Esophagus squamous epithelium (tissue), 5 donors: ENCODE data around the gene TANGO2. TPM values are rescaled to one million over a fixed set of nuclear protein-coding genes. Genes with fewer than 3 reads are reported as not detected.

Source experiments
- DNase-seq: peaks from one replicate; lab custom pipeline; 2025; lab: John Stamatoyannopoulos, UW
- H3K27ac ChIP-seq, 4 donors: fragments of 200-600 bp; sonication (generic); one replicate each; pipeline ENCODE4 v1.5.1; 2016 to 2019; ENCODE audit warnings: mild to moderate bottlenecking in 1 of 4
- H3K27me3 ChIP-seq, 4 donors: fragments of 200-600 bp; sonication (generic); 1 replicate in 3 of 4; 2 replicates in 1 of 4; pipeline versions ENCODE4 v1.5.1 to v1.6.0; 2017 to 2021; ENCODE audit warnings: antibody characterized with exemption in 1 of 4
- H3K36me3 ChIP-seq, 3 donors: fragments of 200-600 bp; sonication (generic); one replicate each; pipeline ENCODE4 v1.5.1; 2016 to 2019
- H3K4me1 ChIP-seq, 3 donors: fragments of 200-600 bp; sonication (generic); one replicate each; pipeline ENCODE4 v1.5.1; 2017 to 2019
- H3K4me3 ChIP-seq, 4 donors: fragments of 200-600 bp; sonication (generic); 1 replicate in 3 of 4; 2 replicates in 1 of 4; pipeline ENCODE4 v1.5.1; 2016 to 2019; ENCODE audit warnings: mild to moderate bottlenecking in 2 of 4, moderate library complexity in 1 of 4
- H3K9me3 ChIP-seq, 3 donors: fragments of 200-600 bp; sonication (generic); one replicate each; pipeline ENCODE4 v1.5.1; 2016 to 2019
- POLR2A ChIP-seq, 4 donors: fragments of 450-650 bp; IDR thresholded peaks; one replicate each; pipeline ENCODE4 v1.6.1; 2017; ENCODE audit warnings: antibody characterized with exemption in 4 of 4, mild to moderate bottlenecking in 4 of 4, moderate library complexity in 3 of 4
- WGBS, 2 donors: methylation state at CpG; one replicate each; pipeline ENCODE4 v1.1.5; 2018; 5-methylcytosine and 5-hydroxymethylcytosine counted together
- intact Hi-C: fragments of 100-400 bp; cut with DNase I; formaldehyde crosslinking; loops from one replicate; pipeline ENCODE4 v1.15.0; 2022
- total RNA-seq, 4 donors: library from RNA; depleted of rRNA; stranded (reverse); fragments of >200 nt; gene quantifications; one replicate each; pipeline ENCODE4 v1.1.0, GENCODE V29; 2016
- TF ChIP-seq, protein P1 (sequence below), 6 experiments: fragments of 450-650 bp in 4 of 6; fragments of 200-600 bp in 2 of 6; sonication (generic) in 2 of 6; IDR thresholded peaks; one replicate each; pipeline ENCODE4 v1.5.1; 2016 to 2019; ENCODE audit warnings: antibody characterized with exemption in 6 of 6, mild to moderate bottlenecking in 4 of 6, moderate library complexity in 4 of 6
- donor health status: DM: yes; HTN: yes; CAD: no.

Gene TANGO2
- total RNA-seq, 4 donors from 2014 or later = 14.0 to 28.2 (median 17.6) TPM

DNA sequence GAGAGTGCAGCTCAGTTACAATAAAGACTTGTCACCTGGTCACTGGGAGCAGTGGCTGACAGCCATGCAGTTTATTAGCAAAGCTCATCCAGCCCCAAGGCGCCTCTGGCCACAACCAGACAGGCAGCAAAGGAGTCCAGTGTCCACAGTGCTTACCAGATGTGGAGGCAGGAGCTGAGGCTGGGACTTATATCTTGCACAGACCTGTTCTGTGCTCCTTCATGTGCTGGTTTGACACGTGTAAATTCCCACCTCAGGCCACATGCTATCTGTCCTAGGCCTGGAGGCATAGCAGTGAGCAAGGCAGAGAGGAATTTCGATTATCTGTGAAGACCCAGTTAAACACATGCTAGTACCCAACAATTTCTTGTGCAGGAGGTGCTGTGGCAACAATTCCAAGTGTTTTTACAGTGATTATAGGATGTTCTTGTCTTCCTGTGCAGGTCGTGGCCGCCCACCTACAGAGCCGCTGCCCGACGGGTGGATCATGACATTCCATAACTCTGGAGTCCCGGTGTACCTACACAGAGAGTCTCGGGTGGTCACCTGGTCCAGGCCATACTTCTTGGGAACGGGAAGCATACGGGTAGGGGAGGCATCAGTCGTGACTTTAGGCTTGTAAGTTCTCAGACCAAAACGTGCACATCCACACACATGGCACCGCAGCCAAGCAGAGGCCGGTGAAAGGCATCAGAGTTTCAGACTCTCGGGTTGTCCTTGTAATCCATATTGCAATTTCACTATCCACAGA is 68.5 kb downstream of the TANGO2 start:
- Histone ChIP-seq H3K27me3 (no peaks in the 10 kb centered on the region), H3K4me3 (no peak overlapping the region), H3K36me3 (peaks cover 77 to 93% (median 78%) of the 10 kb centered on the region in 3 donors), H3K9me3 (no peaks in the 10 kb centered on the region), H3K4me1 (peaks cover 0 to 9% (median 7%) of the 10 kb centered on the region in 3 donors), H3K27ac (no peak overlapping the region)
- DNase-seq = no peak
- 86 to 89% methylated on average over 11 of the region's 17 CpGs for WGBS, 2 donors
- intact Hi-C loops = no loop called here
- no peak for TF ChIP-seq POLR2A (IDR thresholded peaks at IDR 0.05)
- TF ChIP-seq, protein P1, sequence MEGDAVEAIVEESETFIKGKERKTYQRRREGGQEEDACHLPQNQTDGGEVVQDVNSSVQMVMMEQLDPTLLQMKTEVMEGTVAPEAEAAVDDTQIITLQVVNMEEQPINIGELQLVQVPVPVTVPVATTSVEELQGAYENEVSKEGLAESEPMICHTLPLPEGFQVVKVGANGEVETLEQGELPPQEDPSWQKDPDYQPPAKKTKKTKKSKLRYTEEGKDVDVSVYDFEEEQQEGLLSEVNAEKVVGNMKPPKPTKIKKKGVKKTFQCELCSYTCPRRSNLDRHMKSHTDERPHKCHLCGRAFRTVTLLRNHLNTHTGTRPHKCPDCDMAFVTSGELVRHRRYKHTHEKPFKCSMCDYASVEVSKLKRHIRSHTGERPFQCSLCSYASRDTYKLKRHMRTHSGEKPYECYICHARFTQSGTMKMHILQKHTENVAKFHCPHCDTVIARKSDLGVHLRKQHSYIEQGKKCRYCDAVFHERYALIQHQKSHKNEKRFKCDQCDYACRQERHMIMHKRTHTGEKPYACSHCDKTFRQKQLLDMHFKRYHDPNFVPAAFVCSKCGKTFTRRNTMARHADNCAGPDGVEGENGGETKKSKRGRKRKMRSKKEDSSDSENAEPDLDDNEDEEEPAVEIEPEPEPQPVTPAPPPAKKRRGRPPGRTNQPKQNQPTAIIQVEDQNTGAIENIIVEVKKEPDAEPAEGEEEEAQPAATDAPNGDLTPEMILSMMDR (IDR thresholded peaks at IDR 0.05) = no peak

DNA sequence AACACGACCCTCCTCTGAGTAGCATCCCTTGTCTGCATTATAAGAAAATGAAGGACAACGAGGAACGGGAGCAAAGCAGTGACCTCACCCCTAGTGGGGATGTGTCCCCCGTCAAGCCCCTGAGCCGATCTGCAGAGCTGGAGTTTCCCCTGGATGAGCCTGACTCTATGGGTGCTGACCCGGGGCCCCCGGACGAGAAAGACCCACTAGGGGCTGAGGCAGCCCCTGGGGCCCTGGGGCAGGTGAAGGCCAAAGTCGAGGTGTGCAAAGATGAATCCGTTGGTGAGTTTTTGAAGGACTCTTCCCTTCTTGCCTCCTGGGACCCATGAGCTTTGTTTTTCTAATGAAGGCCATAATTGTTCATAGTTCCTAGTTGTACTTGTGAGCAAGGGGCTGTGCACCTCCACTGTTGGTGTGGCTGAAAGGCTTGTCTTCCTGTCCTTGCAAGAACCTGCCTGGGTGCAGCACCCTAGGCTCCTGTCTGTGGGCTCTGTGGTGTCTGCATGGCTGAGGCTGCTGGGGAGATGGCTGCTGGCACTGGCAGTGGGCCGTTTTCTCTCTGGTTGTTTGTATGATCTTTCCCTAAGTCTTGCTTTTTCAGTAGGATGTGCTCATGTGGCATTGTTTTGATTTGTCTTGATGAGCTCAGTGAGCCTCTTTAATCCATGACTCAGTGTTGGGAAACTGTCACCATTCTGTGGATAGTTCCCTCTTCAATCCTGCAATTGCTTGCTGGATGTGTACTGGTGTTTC is 69.2 kb downstream of the TANGO2 start:
- Histone ChIP-seq H3K27me3 (no peaks in the 10 kb centered on the region), H3K9me3 (no peaks in the 10 kb centered on the region), H3K4me1 (peaks cover 0 to 1% (median 0%) of the 10 kb centered on the region in 3 donors), H3K36me3 (peaks cover 85 to 100% (median 86%) of the 10 kb centered on the region in 3 donors), H3K4me3 (no peak overlapping the region), H3K27ac (no peak overlapping the region)
- 83 to 86% methylated on average over 4 to 11 of the region's 11 CpGs for WGBS, 2 donors
- intact Hi-C loops = no loop called here
- TF ChIP-seq POLR2A (IDR thresholded peaks at IDR 0.05) = no peak
- DNase-seq = no peak

DNA sequence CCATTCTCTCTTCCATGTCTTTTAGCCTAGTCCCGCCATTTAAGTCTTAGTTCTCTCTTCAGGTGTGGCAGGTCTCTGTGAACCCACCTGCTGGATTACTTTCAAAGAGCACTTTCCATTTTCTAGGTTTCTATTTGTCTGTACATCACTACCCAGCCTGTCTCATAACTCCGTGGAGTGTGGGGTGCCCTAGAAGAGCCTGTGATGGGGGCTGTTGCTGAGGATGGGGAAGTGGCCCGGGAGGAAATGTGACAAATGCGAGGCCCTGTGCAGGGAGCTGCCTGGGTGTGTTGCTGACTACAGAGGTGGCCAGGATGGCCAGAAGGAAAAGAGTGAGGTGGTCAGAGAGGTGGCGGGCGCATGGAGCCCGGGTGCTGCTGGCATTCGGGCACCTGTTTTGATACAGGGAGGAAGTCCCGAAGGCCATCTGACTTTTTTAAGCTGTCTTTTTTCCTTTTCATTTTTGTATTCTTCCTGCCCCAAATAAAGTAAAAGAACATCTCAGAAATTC is 69.9 kb downstream of the TANGO2 start:
- H3K36me3 ChIP-seq = peaks cover 85 to 100% (median 85%) of the 10 kb centered on the region in 3 donors
- no peaks in the 10 kb centered on the region for H3K9me3 ChIP-seq
- intact Hi-C loops = no loop called here
- no peaks in the 10 kb centered on the region for H3K4me1 ChIP-seq
- no peak for DNase-seq
- 92 to 94% methylated on average over 3 to 9 of the region's 9 CpGs for WGBS, 2 donors
- no peak overlapping the region for H3K27ac ChIP-seq
- H3K27me3 ChIP-seq = no peaks in the 10 kb centered on the region
- no peak for TF ChIP-seq POLR2A (IDR thresholded peaks at IDR 0.05)
- TF ChIP-seq, protein P1 (IDR thresholded peaks at IDR 0.05) = no peak
- H3K4me3 ChIP-seq = no peak overlapping the region

DNA sequence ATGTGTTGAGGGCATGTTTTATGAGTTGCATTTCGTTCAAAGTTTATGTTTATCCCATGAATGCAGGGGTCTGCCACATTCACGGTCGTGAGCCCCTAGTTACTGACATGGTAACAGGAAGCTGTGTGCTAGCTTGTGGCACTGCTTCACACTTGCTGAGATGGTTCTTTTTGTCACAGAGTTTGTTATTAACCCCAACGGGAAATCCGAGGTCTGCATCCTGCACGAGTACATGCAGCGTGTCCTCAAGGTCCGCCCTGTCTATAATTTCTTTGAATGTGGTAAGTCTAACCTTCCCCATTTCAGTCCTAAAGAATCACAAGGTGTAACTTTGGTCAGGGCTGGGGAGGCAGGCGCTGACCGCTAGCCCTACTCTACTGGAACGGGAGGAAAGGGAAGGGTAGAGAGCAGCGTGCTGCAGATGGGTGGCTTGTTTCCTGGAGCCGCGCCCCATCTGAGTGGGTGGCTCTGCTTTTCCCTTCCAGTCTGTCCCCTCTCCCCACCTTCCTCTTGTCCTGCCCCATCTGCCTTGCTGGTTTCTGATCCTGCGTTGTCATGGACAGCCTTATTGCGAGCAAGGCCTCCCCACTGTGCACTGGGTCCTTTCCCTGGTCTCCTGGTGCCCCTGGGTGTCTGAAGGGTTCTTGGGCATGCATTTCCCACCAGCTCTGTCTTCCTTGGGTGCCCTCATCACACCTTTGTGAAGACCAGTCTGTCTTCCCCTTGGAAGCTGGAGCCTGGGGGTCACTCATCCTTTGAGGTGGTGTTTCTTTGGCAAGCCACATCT is 71.0 kb downstream of the TANGO2 start:
- 88 to 91% methylated on average over 14 to 16 of the region's 16 CpGs for WGBS, 2 donors
- no peaks in the 10 kb centered on the region for H3K27me3 ChIP-seq
- no peak for DNase-seq
- intact Hi-C loops = no loop called here
- no peak for TF ChIP-seq POLR2A (IDR thresholded peaks at IDR 0.05)
- TF ChIP-seq, protein P1 (IDR thresholded peaks at IDR 0.05) = no peak
- no peaks in the 10 kb centered on the region for H3K9me3 ChIP-seq
- H3K4me3 ChIP-seq = no peak overlapping the region
- H3K27ac ChIP-seq = no peak overlapping the region
- no peaks in the 10 kb centered on the region for H3K4me1 ChIP-seq
- peaks cover 76 to 100% (median 79%) of the 10 kb centered on the region in 3 donors for H3K36me3 ChIP-seq

DNA sequence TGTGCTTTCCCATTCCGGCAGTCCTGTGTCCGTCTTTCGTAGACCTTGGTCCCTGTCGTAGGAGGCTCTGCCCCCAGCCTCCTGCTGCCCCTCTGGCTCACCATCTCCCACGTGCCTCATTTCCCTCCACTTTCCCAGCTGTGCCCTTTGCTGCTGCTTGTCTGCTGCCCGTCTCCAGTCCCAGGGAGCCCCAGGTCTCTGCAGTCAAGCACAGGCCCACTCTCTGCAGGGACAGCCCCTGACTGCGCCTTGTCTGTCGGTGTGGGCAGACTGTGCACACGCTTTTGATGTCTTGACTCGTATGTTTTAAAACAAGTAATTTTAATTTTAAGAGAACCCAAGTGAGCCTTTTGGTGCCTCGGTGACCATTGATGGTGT is 71.6 kb downstream of the TANGO2 start:
- 89 to 93% methylated on average over 10 to 11 of the region's 11 CpGs for WGBS, 2 donors

More for the DNA sequence above, 71.6 kb downstream of the TANGO2 start:
- intact Hi-C loops = no loop called here
- no peak overlapping the region for H3K27ac ChIP-seq
- no peaks in the 10 kb centered on the region for H3K4me1 ChIP-seq
- no peaks in the 10 kb centered on the region for H3K9me3 ChIP-seq
- no peak for DNase-seq
- no peak overlapping the region for H3K4me3 ChIP-seq
- TF ChIP-seq, protein P1 (IDR thresholded peaks at IDR 0.05) = no peak
- no peak for TF ChIP-seq POLR2A (IDR thresholded peaks at IDR 0.05)
- peaks cover 70 to 100% (median 73%) of the 10 kb centered on the region in 3 donors for H3K36me3 ChIP-seq
- H3K27me3 ChIP-seq = no peaks in the 10 kb centered on the region
